HCT116 (cell line): ENCODE measurements around the gene SPSB2. TPM values are rescaled to one million over a fixed set of nuclear protein-coding genes. Genes with fewer than 3 reads are reported as not detected.

Experiments used
- ATAC-seq: fragments of 200-7000 bp; cut with Tn5 transposase; 2 replicates; pipeline ENCODE4 v1.9.1; 2020; ENCODE audit warnings: mild to moderate bottlenecking, moderate library complexity
- BruUV-seq: library from RNA; stranded (reverse); fragments of 400-500 nt; replicated peaks from 2 replicates; lab custom pipeline; 2021; lab: Mats Ljungman, UMichigan
- CTCF ChIA-PET: fragments of 300-600 bp; sonication (Branson Sonifier 250); formaldehyde crosslinking; loops from one replicate; lab custom pipeline; 2021; ENCODE audit warnings: antibody characterized with exemption; lab: Charles Lee
- POLR2A ChIA-PET: fragments of 300-600, 350-600 bp; sonication (Branson Sonifier 250); formaldehyde crosslinking; loops from one replicate; lab custom pipeline; 2021; ENCODE audit warnings: antibody characterized with exemption; lab: Charles Lee
- RAD21 ChIA-PET, 2 experiments: fragments of 300-600 bp; sonication (Branson Sonifier 250); formaldehyde crosslinking; loops; one replicate each; lab custom pipeline; 2023; ENCODE audit warnings: low total read pairs in 2 of 2; ENCODE audit not compliant: uncharacterized antibody in 2 of 2, unreplicated experiment in 2 of 2, low non-redundant PET in 1 of 2; lab: Charles Lee
- DNase-seq: peaks from one replicate; pipeline ENCODE4 v3.0.0-alpha.2; 2010; ENCODE audit warnings: low read depth, low spot score
- H2AFZ ChIP-seq: fragments of 200-600 bp; shearing (Covaris generic), sonication (generic); 2 replicates; pipeline ENCODE4 v1.6.1; 2017; ENCODE audit warnings: low read depth, mixed run types, mixed read lengths, antibody characterized with exemption, low read length; ENCODE audit not compliant: poor library complexity, severe bottlenecking
- H3K27ac ChIP-seq: 2 replicates; pipeline ENCODE4 v1.5.1; 2012; ENCODE audit warnings: low read depth, low read length
- H3K27me3 ChIP-seq: fragments of 200-600 bp; sonication (generic); 2 replicates; pipeline ENCODE4 v1.6.1; 2016; ENCODE audit warnings: mixed run types, low read length, mixed read lengths; ENCODE audit not compliant: insufficient read depth
- H3K36me3 ChIP-seq, 2 experiments: fragments of 200-500 bp in 1 of 2; fragments of 200-600 bp in 1 of 2; sonication (Bioruptor generic) in 1 of 2; sonication (generic) in 1 of 2; 2 replicates each; pipeline versions ENCODE4 v1.5.1 to v1.6.1; 2014 to 2016; ENCODE audit warnings: low read length in 2 of 2, inconsistent platforms in 1 of 2, mixed read lengths in 1 of 2, mixed run types in 1 of 2; ENCODE audit not compliant: insufficient read depth in 2 of 2, control insufficient read depth in 1 of 2
- H3K4me1 ChIP-seq, 2 experiments: fragments of 200-600 bp in 1 of 2; sonication (generic) in 1 of 2; 2 replicates each; pipeline versions ENCODE4 v1.5.1 to v1.6.1; 2012 to 2017; ENCODE audit warnings: low read length in 2 of 2, inconsistent platforms in 1 of 2, mild to moderate bottlenecking in 1 of 2, mixed read lengths in 1 of 2, mixed run types in 1 of 2, moderate library complexity in 1 of 2; ENCODE audit not compliant: insufficient read depth in 2 of 2, control insufficient read depth in 1 of 2
- H3K4me2 ChIP-seq: fragments of 200-600 bp; sonication (generic); 2 replicates; pipeline ENCODE4 v1.6.1; 2017; ENCODE audit warnings: mixed run types, low read length, mixed read lengths
- H3K4me3 ChIP-seq, 2 experiments: fragments of 200-600 bp in 1 of 2; sonication (generic) in 1 of 2; replicated peaks in 1 of 2; 2 replicates each; pipeline ENCODE4 v1.5.1; 2011 to 2016; ENCODE audit warnings: low read length in 2 of 2, control low read depth in 1 of 2, low read depth in 1 of 2, mild to moderate bottlenecking in 1 of 2, mixed read lengths in 1 of 2, mixed run types in 1 of 2
- H3K79me2 ChIP-seq: fragments of 200-600 bp; sonication (generic); 2 replicates; pipeline ENCODE4 v1.6.1; 2017; ENCODE audit warnings: mild to moderate bottlenecking, mixed run types, low read length, moderate library complexity, mixed read lengths; ENCODE audit not compliant: insufficient read depth
- H3K9ac ChIP-seq: fragments of 200-600 bp; sonication (generic); 2 replicates; pipeline ENCODE4 v1.6.1; 2016; ENCODE audit warnings: low read length, mixed read lengths
- H3K9me2 ChIP-seq: fragments of 200-600 bp; sonication (generic), shearing (Covaris generic); 2 replicates; pipeline ENCODE4 v1.6.1; 2017; ENCODE audit warnings: mixed run types, mild to moderate bottlenecking, moderate library complexity; ENCODE audit not compliant: insufficient read depth
- H3K9me3 ChIP-seq, 2 experiments: fragments of 200-500 bp in 1 of 2; fragments of 200-600 bp in 1 of 2; sonication (Bioruptor generic) in 1 of 2; sonication (generic) in 1 of 2; 2 replicates each; pipeline ENCODE4 v1.6.1; 2014 to 2017; ENCODE audit warnings: low read length in 2 of 2, mixed read lengths in 2 of 2, inconsistent platforms in 1 of 2, low read depth in 1 of 2, mild to moderate bottlenecking in 1 of 2, mixed run types in 1 of 2, moderate library complexity in 1 of 2; ENCODE audit not compliant: control insufficient read depth in 1 of 2, insufficient read depth in 1 of 2
- H4K20me1 ChIP-seq: fragments of 200-600 bp; sonication (generic), shearing (Covaris generic); 2 replicates; pipeline ENCODE4 v1.6.1; 2017; ENCODE audit warnings: mixed run types, mild to moderate bottlenecking, moderate library complexity; ENCODE audit not compliant: insufficient read depth
- ELF1 ChIP-seq: IDR thresholded peaks from 2 replicates; pipeline ENCODE4 v1.6.1; 2012; ENCODE audit warnings: low read depth, borderline replicate concordance
- EZH2 ChIP-seq: fragments of 200-600 bp; sonication (generic); IDR thresholded peaks from 2 replicates; pipeline ENCODE4 v1.6.1; 2017; ENCODE audit warnings: antibody characterized with exemption, mixed run types
- FOSL1 ChIP-seq: IDR thresholded peaks from 2 replicates; pipeline ENCODE4 v1.6.1; 2012; ENCODE audit warnings: low read depth
- JUND ChIP-seq: IDR thresholded peaks from 2 replicates; pipeline ENCODE4 v1.6.1; 2012
- POLR2A ChIP-seq: IDR thresholded peaks from 2 replicates; pipeline ENCODE4 v1.7.0; 2011; ENCODE audit warnings: borderline replicate concordance; ENCODE audit not compliant: insufficient read depth, insufficient read length; ENCODE audit errors: extremely low read depth
- RAD21 ChIP-seq: IDR thresholded peaks from 2 replicates; pipeline ENCODE4 v1.6.1; 2012; ENCODE audit warnings: low read depth, mild to moderate bottlenecking
- intact Hi-C: fragments of 100-400 bp; cut with micrococcal nuclease; formaldehyde crosslinking; loops from 2 replicates; pipeline ENCODE4 v1.10.0; 2022
- total RNA-seq: library from RNA; stranded (reverse); gene quantifications from one replicate; pipeline ENCODE4 v1.2.1, GENCODE V29; 2021; ENCODE audit not compliant: unreplicated experiment
- TF ChIP-seq, protein P1 (sequence below): IDR thresholded peaks from 2 replicates; pipeline ENCODE4 v1.6.1; 2012; ENCODE audit warnings: low read depth
- TF ChIP-seq, protein P2 (sequence below), 3 experiments: fragments of 200-600 bp in 1 of 3; sonication (generic) in 1 of 3; IDR thresholded peaks in 2 of 3; conservative IDR thresholded peaks in 1 of 3; 2 replicates each; pipeline ENCODE4 v1.5.1; 2012 to 2017; ENCODE audit warnings: low read depth in 2 of 3, low read length in 2 of 3, antibody characterized with exemption in 1 of 3, borderline replicate concordance in 1 of 3, control low read depth in 1 of 3, mild to moderate bottlenecking in 1 of 3, mixed read lengths in 1 of 3, mixed run types in 1 of 3, moderate library complexity in 1 of 3; ENCODE audit not compliant: insufficient read depth in 1 of 3
- TF ChIP-seq, protein P3 (sequence below): IDR thresholded peaks from 2 replicates; pipeline ENCODE4 v1.6.1; 2012

SPSB2 gene
- total RNA-seq, 1 experiment from 2014 or later = 10.0 TPM

DNA sequence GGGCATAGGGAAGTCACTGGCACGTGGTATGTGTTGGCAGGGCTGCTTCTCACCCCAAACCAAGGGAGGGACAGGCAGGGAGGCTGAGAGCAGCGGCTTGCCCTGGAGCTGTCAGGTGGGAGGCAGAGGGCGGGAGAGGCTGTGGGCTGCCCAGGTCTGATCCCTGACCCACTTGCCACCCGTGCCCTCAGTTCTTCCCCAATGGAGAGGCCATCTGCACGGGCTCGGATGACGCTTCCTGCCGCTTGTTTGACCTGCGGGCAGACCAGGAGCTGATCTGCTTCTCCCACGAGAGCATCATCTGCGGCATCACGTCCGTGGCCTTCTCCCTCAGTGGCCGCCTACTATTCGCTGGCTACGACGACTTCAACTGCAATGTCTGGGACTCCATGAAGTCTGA, 27.7 kb downstream of the SPSB2 start (continued):
- TF ChIP-seq, protein P1, sequence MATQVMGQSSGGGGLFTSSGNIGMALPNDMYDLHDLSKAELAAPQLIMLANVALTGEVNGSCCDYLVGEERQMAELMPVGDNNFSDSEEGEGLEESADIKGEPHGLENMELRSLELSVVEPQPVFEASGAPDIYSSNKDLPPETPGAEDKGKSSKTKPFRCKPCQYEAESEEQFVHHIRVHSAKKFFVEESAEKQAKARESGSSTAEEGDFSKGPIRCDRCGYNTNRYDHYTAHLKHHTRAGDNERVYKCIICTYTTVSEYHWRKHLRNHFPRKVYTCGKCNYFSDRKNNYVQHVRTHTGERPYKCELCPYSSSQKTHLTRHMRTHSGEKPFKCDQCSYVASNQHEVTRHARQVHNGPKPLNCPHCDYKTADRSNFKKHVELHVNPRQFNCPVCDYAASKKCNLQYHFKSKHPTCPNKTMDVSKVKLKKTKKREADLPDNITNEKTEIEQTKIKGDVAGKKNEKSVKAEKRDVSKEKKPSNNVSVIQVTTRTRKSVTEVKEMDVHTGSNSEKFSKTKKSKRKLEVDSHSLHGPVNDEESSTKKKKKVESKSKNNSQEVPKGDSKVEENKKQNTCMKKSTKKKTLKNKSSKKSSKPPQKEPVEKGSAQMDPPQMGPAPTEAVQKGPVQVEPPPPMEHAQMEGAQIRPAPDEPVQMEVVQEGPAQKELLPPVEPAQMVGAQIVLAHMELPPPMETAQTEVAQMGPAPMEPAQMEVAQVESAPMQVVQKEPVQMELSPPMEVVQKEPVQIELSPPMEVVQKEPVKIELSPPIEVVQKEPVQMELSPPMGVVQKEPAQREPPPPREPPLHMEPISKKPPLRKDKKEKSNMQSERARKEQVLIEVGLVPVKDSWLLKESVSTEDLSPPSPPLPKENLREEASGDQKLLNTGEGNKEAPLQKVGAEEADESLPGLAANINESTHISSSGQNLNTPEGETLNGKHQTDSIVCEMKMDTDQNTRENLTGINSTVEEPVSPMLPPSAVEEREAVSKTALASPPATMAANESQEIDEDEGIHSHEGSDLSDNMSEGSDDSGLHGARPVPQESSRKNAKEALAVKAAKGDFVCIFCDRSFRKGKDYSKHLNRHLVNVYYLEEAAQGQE = no peak
- TF ChIP-seq JUND = no peak
- no peak for TF ChIP-seq ELF1
- TF ChIP-seq FOSL1 = no peak

DNA sequence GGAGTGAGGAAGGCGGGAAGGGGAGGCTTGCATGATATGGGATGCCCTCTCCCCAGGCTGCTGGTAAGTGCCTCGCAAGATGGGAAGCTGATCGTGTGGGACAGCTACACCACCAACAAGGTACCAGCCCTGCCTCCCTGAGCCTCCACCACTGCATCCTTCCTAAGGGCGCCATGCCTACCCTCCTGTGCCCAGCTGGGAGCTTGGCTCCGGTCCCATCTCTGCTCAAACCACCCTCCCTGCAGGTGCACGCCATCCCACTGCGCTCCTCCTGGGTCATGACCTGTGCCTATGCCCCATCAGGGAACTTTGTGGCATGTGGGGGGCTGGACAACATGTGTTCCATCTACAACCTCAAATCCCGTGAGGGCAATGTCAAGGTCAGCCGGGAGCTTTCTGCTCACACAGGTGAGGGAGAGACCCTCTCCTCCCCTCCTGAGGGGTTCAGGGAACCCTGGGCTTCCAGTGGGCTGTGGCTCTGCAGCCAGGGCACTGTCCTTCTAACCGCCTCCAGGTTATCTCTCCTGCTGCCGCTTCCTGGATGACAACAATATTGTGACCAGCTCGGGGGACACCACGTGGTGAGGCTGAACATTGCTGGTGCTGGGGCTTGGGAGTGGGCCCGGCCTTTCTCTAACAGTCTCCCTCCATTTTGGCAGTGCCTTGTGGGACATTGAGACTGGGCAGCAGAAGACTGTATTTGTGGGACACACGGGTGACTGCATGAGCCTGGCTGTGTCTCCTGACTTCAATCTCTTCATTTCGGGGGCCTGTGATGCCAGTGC, 29.8 kb downstream of the SPSB2 start:
- intact Hi-C loops = no loop called here
- Histone ChIP-seq H3K4me1 (no peaks in the 10 kb centered on the region), H3K9ac (no peak overlapping the region), H3K27me3 (no peaks in the 10 kb centered on the region), H3K4me3 (no peak overlapping the region), H3K36me3 (peaks cover 13 to 30% of the 10 kb centered on the region in 2 experiments; a peak in 3 of 4 replicates), H4K20me1 (no peaks in the 10 kb centered on the region), H3K9me3 (no peaks in the 10 kb centered on the region), H3K9me2 (no peaks in the 10 kb centered on the region), H3K79me2 (no peaks in the 10 kb centered on the region), H3K27ac (no peak overlapping the region), H2AFZ (no peak overlapping the region), H3K4me2 (no peak overlapping the region)
- TF ChIP-seq ELF1 (no peak), RAD21 (no peak), POLR2A (no peak), FOSL1 (no peak), EZH2 (no peak)
- TF ChIP-seq, protein P2, sequence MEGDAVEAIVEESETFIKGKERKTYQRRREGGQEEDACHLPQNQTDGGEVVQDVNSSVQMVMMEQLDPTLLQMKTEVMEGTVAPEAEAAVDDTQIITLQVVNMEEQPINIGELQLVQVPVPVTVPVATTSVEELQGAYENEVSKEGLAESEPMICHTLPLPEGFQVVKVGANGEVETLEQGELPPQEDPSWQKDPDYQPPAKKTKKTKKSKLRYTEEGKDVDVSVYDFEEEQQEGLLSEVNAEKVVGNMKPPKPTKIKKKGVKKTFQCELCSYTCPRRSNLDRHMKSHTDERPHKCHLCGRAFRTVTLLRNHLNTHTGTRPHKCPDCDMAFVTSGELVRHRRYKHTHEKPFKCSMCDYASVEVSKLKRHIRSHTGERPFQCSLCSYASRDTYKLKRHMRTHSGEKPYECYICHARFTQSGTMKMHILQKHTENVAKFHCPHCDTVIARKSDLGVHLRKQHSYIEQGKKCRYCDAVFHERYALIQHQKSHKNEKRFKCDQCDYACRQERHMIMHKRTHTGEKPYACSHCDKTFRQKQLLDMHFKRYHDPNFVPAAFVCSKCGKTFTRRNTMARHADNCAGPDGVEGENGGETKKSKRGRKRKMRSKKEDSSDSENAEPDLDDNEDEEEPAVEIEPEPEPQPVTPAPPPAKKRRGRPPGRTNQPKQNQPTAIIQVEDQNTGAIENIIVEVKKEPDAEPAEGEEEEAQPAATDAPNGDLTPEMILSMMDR (IDR thresholded peaks at IDR 0.05 in 2 of 3, conservative IDR thresholded peaks at IDR 0.05 in 1 of 3; ENCODE audit: borderline replicate concordance in 1 of 3, insufficient read depth in 1 of 3, low read depth in 2 of 3, low read length in 2 of 3) = no peak
- TF ChIP-seq, protein P3, sequence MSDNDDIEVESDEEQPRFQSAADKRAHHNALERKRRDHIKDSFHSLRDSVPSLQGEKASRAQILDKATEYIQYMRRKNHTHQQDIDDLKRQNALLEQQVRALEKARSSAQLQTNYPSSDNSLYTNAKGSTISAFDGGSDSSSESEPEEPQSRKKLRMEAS = no peak
- DNase-seq (no peak), ATAC-seq (no peak)
- ChIA-PET CTCF (interaction anchor here (1.0 kb wide), 1 partner anchor 8 kb away, joined by 4 read pairs; no protein-coding TSS in a partner anchor), POLR2A (no interaction called here), RAD21 (no interaction called here)
- BruUV-seq = no TSS peak
